Duodenal mucosa (tissue), 2 donors: ENCODE results near the gene RFX8.

Experiments used
- H3K27ac ChIP-seq: one replicate; pipeline ENCODE4 v1.7.0; 2013; ENCODE audit warnings: low read depth, low read length
- H3K27me3 ChIP-seq, 2 donors: one replicate each; pipeline ENCODE4 v1.7.0; 2013; ENCODE audit warnings: low read length in 2 of 2, control low read depth in 1 of 2; ENCODE audit not compliant: insufficient read depth in 2 of 2, control insufficient read depth in 1 of 2
- H3K36me3 ChIP-seq, 2 donors: one replicate each; pipeline ENCODE4 v1.7.0; 2013; ENCODE audit warnings: low read length in 2 of 2, control low read depth in 1 of 2; ENCODE audit not compliant: insufficient read depth in 2 of 2, control insufficient read depth in 1 of 2
- H3K4me1 ChIP-seq, 2 donors: one replicate each; pipeline ENCODE4 v1.7.0; 2013; ENCODE audit warnings: low read length in 2 of 2, control low read depth in 1 of 2; ENCODE audit not compliant: insufficient read depth in 2 of 2, control insufficient read depth in 1 of 2
- H3K4me3 ChIP-seq, 2 donors: one replicate each; pipeline ENCODE4 v1.7.0; 2013; ENCODE audit warnings: low read length in 2 of 2, low read depth in 1 of 2
- H3K9ac ChIP-seq, 2 donors: one replicate each; pipeline ENCODE4 v1.7.0; 2013; ENCODE audit warnings: low read length in 2 of 2, low read depth in 1 of 2
- H3K9me3 ChIP-seq, 2 donors: one replicate each; pipeline ENCODE4 v1.7.0; 2013; ENCODE audit warnings: low read length in 2 of 2, control low read depth in 1 of 2; ENCODE audit not compliant: control insufficient read depth in 1 of 2

Gene RFX8

DNA sequence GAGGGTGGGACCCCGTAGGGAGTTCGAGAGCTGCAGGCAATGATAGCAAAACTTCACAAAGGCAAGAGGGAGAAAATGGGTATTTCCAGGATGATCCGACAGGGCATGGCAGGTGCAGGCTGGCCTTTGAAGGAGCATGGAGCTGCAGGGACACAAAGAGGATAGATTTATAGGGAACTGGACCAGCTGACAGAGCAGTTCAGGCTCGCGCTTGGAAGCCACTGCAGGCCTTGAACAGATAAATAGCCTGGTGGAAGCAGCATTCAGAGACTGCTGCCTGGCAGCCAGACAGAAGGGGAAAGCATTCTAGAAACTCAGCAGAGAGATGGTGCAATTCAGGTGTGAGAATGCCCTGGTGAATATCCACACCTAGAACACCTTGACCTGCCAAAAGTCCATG is 58.3 kb downstream of the RFX8 start:
- H3K27ac ChIP-seq = no peak overlapping the region
- H3K9me3 ChIP-seq = no peaks in the 10 kb centered on the region
- peaks cover 0 to 5% of the 10 kb centered on the region in 2 donors for H3K27me3 ChIP-seq
- H3K4me3 ChIP-seq = no peak overlapping the region
- H3K4me1 ChIP-seq = no peaks in the 10 kb centered on the region
- H3K36me3 ChIP-seq = no peaks in the 10 kb centered on the region
- no peak overlapping the region for H3K9ac ChIP-seq

DNA sequence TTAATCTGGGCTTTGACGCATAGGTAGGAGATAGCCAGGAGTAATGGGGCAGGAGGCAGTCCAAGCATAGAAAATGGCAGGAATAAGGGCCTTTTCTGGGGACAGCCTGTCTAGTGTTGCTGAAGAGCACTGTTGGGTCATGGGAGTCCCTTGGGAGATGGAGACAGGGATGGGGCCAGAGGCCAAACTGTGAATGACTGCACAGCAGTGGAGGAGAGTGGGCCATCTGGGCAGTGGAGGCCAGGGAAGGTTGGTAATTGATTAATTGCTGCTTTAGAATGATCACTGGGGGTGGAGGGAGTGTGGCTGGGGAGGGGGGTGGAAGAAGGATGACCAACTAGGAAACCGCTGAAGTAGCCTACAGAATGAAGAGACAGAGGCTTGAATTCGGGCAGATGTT is 59.0 kb downstream of the RFX8 start:
- H3K27ac ChIP-seq = no peak overlapping the region
- H3K4me3 ChIP-seq = no peak overlapping the region
- H3K27me3 ChIP-seq = peaks cover 0 to 5% of the 10 kb centered on the region in 2 donors
- no peaks in the 10 kb centered on the region for H3K4me1 ChIP-seq
- no peaks in the 10 kb centered on the region for H3K36me3 ChIP-seq
- no peaks in the 10 kb centered on the region for H3K9me3 ChIP-seq
- no peak overlapping the region for H3K9ac ChIP-seq

DNA sequence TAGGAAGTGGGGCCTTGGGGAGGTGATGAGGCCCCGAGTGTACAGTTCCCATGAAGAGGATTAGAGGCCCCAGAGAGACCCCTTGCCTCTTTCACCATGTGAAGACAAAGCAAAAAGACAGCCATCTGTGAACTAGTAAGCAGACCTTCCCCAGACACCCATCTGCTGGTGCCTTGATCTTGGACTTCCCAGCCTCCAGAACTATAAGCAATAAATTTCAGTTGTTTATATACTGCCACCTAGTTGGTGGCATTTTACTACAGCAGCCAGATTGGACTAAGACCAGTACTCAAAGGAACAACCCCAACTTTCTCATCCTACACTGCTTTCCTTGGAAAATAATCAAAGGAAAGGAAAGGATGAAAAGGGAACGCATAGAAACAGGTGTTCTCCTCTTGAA is 59.7 kb downstream of the RFX8 start:
- Histone ChIP-seq H3K36me3 (no peaks in the 10 kb centered on the region), H3K27me3 (peaks cover 0 to 5% of the 10 kb centered on the region in 2 donors), H3K9me3 (no peaks in the 10 kb centered on the region), H3K4me3 (no peak overlapping the region), H3K27ac (no peak overlapping the region), H3K4me1 (no peaks in the 10 kb centered on the region), H3K9ac (no peak overlapping the region)

DNA sequence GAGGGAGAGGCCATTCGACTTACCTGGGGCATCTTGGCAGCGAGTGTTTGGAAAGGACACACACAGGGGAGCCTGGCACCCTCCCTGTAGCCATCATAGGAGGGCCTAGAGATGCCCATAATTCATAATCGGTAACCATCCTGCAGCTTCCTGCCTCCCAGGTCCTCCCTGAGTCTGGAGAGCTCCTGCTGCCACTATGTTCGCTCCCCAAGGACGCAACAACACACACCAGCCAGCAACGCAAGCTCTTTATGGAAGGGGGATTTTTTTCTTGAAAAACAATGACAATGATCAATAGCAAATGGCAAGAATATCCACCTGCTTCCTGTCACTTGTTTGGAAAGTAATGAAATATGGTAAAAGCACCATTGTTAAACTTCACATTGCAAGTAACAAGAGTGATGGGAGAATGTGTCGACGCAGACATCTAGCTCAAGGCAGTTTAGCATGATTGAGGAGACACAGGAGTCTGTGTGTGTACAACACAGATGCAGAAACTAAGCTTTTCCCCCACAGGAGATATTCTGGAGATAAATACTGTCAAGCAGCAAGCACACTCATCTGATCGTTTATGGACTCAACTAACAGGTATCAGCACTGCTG is 62.7 kb downstream of the RFX8 start:
- H3K9ac ChIP-seq = no peak overlapping the region
- peaks cover 0 to 5% of the 10 kb centered on the region in 2 donors for H3K27me3 ChIP-seq
- H3K4me3 ChIP-seq = no peak overlapping the region
- no peaks in the 10 kb centered on the region for H3K4me1 ChIP-seq
- H3K27ac ChIP-seq = no peak overlapping the region
- no peaks in the 10 kb centered on the region for H3K36me3 ChIP-seq
- H3K9me3 ChIP-seq = no peaks in the 10 kb centered on the region

DNA sequence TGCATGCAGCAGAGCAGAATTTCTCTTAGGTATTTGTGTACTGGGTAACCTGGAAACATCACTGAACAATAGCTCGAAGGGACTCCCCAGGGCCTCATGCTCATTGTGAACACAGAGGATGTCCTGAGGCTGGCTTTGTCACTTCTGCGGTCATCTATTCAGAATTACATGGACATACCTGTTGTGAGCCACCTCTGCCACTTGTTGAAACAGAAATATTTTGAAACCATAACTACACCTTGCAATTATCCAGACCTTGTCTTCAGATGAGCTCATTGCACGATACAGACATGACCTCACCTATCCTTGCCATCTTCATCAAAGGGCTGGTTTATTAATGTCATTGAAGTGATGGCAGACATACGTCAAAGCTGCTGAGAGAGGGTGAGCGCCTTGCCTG is 64.2 kb downstream of the RFX8 start:
- no peak overlapping the region for H3K4me3 ChIP-seq
- H3K27me3 ChIP-seq = peaks cover 0 to 5% of the 10 kb centered on the region in 2 donors
- H3K9ac ChIP-seq = no peak overlapping the region
- H3K4me1 ChIP-seq = no peaks in the 10 kb centered on the region
- H3K27ac ChIP-seq = no peak overlapping the region
- no peaks in the 10 kb centered on the region for H3K9me3 ChIP-seq
- H3K36me3 ChIP-seq = no peaks in the 10 kb centered on the region

DNA sequence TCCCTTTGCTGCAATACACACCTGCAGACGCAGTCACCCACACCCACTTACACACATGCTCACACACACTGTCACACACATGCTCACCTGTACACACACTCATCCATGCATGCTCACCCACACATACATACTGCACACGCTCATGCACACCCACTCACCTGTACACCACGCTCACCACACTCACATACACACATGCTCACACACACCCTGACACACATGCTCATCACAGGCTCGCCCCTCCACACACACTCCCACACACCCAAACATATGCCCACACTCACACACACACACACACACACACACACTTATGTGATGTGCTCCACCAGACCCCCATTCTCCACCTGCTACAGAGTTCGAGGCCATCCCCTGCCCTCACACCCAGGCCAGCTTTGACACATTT is 64.8 kb downstream of the RFX8 start:
- Histone ChIP-seq H3K9ac (no peak overlapping the region), H3K27me3 (peaks cover 0 to 5% of the 10 kb centered on the region in 2 donors), H3K36me3 (no peaks in the 10 kb centered on the region), H3K9me3 (no peaks in the 10 kb centered on the region), H3K4me1 (no peaks in the 10 kb centered on the region), H3K27ac (no peak overlapping the region), H3K4me3 (no peak overlapping the region)

DNA sequence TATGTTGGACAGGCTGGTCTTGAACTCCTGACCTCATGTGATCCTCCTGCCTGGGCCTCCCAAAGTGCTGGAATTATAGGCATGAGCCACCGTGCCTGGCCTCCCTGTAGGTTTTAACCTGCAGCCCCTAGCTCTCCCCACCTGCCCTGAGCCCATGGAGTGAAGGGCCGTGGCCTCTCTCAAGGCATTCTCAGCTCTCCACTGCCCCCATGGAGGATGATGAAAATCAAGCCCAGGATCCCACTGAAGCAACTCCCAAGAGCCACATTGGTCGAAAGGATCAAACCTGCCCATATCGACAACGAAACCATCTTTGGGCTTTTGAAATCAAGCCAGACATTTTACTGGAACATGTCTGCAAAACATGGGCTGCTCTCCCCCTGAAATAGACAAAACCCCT is 65.2 kb downstream of the RFX8 start:
- Histone ChIP-seq H3K9me3 (no peaks in the 10 kb centered on the region), H3K36me3 (no peaks in the 10 kb centered on the region), H3K27me3 (peaks cover 0 to 5% of the 10 kb centered on the region in 2 donors), H3K4me1 (no peaks in the 10 kb centered on the region), H3K4me3 (no peak overlapping the region), H3K27ac (no peak overlapping the region), H3K9ac (no peak overlapping the region)

DNA sequence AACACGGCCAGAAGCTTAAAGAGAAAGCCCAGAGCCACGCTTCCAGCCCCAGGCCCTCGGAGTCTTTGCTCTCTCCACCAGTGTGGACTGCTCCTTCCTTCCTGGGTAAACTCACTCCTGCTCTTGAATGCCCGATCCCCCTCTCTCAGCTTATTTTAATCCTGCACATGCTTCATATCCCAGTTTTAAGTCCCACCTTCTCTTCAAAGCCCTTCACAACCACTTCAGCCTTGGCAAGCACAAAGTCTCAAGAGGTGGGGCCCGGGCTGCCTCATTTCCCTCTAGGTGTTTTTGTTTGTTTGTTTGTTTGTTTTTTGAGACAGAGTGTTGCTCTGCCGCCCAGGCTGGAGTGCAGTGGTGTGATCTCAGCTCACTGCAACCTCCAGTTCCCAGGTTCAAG is 66.0 kb downstream of the RFX8 start:
- Histone ChIP-seq H3K9ac (no peak overlapping the region), H3K27me3 (peaks cover 0 to 5% of the 10 kb centered on the region in 2 donors), H3K9me3 (no peaks in the 10 kb centered on the region), H3K27ac (no peak overlapping the region), H3K4me3 (no peak overlapping the region), H3K36me3 (no peaks in the 10 kb centered on the region), H3K4me1 (no peaks in the 10 kb centered on the region)

DNA sequence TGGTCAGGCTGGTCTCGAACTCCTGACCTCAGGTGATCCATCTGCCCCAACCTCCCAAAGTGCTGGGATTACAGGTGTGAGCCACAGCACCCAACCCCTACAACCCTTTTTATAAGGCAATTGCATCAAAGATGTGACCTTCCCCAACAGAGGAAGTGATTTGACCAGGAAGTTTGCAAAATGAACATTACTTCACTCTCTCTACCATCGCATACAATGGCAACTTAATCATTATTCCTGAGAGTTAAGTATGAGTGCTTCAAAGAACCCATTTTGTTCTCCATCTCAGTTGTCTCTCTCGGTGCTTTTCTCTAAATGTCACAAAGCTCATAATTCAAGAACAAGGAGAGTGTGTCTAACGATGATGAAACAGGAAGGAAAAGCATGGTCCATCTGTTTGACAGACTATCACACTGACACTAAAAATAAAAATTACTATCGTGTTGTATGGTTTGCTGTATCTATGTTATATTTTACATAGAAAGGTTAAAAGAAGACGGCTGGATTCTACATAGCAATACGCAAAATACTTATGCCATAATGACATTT is 69.5 kb downstream of the RFX8 start:
- H3K9me3 ChIP-seq = no peaks in the 10 kb centered on the region
- H3K27ac ChIP-seq = no peak overlapping the region
- H3K9ac ChIP-seq = no peak overlapping the region
- no peaks in the 10 kb centered on the region for H3K4me1 ChIP-seq
- H3K27me3 ChIP-seq = peaks cover 0 to 6% of the 10 kb centered on the region in 2 donors
- no peaks in the 10 kb centered on the region for H3K36me3 ChIP-seq
- no peak overlapping the region for H3K4me3 ChIP-seq

DNA sequence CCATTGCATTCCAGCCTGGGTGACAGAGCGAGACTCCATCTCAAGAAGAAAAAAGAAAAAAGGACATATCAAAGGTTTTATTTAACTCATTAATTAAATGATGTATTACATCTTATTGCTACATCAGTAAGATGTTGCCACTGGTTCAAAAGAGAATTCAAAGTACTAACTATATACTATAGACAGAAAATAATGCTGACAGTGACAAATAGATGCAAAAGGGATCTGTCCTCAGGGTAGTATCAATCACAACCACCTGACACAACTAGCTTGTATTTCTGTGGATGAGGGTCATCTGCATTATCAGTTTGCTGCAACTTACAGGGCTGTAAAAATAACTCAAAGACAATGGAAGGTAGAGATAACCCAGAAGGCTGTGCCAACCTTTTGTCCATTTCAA is 71.2 kb downstream of the RFX8 start:
- H3K9ac ChIP-seq = no peak overlapping the region
- H3K36me3 ChIP-seq = no peaks in the 10 kb centered on the region

More for the DNA sequence above, 71.2 kb downstream of the RFX8 start:
- Histone ChIP-seq H3K27me3 (peaks cover 0 to 6% of the 10 kb centered on the region in 2 donors), H3K27ac (no peak overlapping the region), H3K9me3 (no peaks in the 10 kb centered on the region), H3K4me3 (no peak overlapping the region), H3K4me1 (peaks cover 6 to 9% of the 10 kb centered on the region in 2 donors)
